HG03045 (cell line): Measurements from ENCODE around the gene GDI2.

Experiments
- ATAC-seq: cut with Tn5 transposase; IDR thresholded peaks from one replicate; pipeline ENCODE4 v1.9.1; 2021; ENCODE audit warnings: mild to moderate bottlenecking, moderate library complexity; ENCODE audit not compliant: unreplicated experiment

Gene GDI2

DNA sequence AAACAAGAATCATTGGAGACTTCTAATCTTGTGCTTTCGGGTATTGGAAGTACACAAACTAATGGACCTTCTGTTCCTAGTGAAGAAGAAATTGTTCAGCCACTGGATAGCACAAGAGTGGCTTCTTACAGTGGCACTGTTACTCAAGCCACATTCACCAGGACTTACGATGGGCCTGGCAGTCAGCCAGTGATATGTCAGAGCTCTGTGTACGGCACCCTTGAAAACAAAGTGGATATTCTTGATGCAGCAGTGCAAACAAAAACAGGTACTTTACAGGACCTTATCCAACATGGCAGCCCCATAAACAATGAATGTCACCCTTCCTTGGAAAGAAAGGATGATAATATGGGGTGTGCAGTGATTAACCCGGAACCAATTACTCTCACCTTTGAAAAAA lies 67.0 kb downstream of the GDI2 start:
- no peak for ATAC-seq

GRCh38 chr10:5744849-5745248 lies 68.4 kb downstream of the GDI2 start:
- no peak for ATAC-seq

DNA sequence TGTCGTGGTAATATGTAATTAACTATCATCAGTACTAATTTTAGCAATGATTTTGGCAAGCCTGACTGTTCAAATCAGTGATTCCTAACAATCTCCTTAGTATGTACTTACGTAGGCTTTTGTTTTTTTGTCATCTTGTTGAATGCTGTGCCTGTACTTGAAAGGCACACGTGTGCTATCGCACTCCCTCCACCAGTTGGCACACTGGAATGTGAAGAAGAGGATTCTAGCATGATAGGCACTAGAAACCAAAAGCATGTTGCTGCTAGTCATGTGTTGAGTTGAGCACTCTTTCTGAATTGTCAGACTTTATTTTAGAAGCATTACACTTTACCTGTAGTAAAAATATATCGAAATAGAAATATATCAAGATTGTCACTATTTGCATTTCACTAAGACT lies 69.5 kb downstream of the GDI2 start:
- ATAC-seq, result no peak

DNA sequence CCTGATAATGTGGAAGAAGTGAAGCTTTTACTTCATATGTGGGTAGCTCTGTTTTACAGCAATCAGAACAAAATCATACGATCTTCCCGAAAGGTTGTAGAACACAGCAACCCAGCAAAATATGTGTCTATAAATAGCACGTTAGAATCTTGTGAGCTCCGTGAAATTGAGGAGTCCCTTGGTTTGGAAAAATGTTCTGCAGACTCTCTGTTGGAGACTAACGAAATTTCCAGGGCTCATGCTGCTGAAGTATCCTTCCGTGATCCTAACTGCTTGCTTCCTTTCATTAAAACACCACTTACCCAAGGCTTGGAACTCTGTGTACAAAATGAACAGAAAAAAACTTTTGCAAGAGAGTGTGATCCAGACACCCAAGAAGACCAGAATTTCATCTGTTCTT lies 71.1 kb downstream of the GDI2 start:
- no peak for ATAC-seq

DNA sequence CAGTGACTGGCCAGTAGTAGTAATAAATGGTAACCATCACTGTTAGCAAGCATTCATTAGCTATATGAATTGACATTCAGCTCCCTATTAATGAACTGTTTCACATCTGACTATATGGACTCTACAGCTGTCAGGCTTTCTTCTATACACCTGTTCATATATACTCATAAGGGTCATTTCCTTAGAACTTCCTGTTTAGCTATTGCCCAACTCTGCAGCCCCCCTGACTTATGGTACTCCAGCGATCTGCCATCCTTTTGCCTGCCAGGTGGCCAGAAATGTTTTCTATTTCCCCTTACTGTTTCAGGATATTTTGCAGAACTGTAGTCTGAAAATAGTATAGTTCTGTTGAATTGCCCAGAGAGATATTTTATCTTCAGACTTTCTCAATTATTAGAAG lies 72.0 kb downstream of the GDI2 start:
- ATAC-seq, result no peak

GRCh38 chr10:5738427-5738826 lies 74.8 kb downstream of the GDI2 start:
- ATAC-seq, result no peak

DNA sequence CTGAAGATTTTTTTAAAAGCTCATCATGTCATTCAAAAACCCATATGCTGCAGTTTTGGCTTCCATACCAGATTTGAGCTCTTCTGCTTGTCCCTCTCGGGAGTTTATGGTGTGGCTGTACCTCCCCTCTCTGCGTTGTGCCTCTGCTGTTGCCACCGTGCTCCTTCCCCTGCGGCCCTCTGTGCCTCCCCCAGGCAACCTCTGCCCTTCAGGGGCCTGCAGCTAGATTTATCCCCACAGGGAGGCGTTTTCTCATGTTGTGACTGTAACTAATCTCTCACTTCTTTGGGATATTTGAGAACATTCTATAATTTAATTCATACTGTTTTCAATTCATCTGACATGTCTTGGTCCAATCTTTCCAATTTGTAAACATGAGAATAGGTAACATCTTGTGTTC lies 75.9 kb downstream of the GDI2 start:
- ATAC-seq, result no peak

DNA sequence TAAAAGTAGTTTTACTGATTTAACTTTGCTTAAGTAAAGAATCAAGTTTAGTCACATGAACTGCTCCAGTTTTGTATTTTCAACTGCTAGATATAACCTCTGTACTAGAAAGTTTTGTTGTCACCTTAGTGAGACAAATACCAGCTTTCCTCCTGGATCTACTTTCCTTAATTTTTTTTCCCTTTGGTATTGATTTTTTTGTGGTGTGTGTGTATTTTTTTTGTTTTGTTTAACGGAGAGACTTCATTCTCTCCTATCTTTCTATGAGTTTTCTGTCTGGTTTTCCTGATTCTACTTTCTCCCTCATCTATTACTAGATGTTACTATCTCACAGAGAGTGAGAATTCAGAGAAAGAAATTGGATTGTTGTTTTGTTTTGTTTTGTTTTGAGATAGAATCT lies 76.6 kb downstream of the GDI2 start:
- no peak for ATAC-seq

- no peak for ATAC-seq
Observed at GRCh38 chr10:5735119-5735518, 78.1 kb downstream of the GDI2 start.

DNA sequence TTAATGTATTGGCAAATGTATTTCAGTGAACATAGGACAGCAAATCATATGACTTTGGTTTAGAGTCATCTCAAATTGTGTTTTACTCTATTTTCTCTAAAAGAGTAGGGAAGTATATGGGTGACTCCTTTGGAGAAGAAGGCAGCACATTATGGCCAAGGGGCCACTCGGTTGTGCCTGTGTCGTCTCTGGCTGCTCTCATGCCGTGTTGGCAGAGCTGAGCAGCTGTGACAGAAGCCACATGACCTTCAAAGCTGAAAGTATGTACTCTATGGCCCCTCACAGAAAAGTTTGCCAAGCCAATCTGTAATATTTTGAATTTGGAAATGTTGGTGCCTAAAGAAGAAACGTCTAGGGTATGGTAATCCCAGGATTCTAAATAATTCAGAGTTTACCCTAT lies 81.1 kb downstream of the GDI2 start:
- no peak for ATAC-seq

DNA sequence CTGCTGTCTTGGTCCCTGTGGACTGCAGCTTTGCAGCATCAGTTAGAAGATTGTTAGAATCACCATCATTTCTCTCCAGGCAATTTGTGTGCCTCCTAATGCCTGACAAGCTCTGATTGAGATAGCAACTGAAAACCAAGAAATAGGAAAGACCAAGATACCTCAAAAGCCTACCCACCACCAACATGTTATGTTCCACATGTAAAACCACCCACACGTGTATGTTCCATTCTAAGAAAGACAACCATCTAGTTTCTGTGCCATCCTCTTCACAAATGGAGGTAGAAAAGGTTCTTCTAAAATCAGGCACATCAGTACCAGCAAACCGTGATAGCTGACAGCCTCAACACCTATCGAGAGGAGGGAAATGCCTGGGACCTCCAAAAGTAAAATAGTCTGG lies 81.7 kb downstream of the GDI2 start:
- no peak for ATAC-seq

- no peak for ATAC-seq
Observed at GRCh38 chr10:5730766-5731165, 82.5 kb downstream of the GDI2 start.

GRCh38 chr10:5723692-5724091 lies 89.5 kb downstream of the GDI2 start:
- ATAC-seq, result no peak

- no peak for ATAC-seq
Observed at GRCh38 chr10:5720182-5720581, 93.1 kb downstream of the GDI2 start.

DNA sequence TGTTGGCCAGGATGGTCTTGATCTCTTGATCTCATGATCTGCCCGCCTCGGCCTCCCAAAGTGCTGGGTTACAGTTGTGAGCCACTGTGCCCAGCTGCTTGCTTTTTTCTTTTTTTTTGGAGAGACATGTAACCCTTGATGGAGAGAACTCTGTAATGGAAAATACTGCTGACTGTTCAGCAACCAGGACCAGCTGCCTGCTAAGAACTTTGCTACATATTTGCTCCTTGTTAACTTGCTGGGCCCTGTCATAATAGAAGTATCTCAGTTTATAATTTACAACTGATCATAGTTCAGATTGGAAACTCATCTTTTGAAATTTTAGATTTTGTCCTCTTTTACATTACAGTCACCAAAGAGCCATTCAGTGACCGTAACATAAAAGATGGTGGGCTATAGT lies 93.7 kb downstream of the GDI2 start:
- ATAC-seq, result no peak
